Measurements from ENCODE around the gene PAX5. TPM values are rescaled to one million over a fixed set of nuclear protein-coding genes. Genes with fewer than 3 reads are reported as not detected.

The PAX5 gene
- total RNA-seq, 3 donors from 2014 or later = 0.29 to 0.32 TPM; not detected in 1

DNA sequence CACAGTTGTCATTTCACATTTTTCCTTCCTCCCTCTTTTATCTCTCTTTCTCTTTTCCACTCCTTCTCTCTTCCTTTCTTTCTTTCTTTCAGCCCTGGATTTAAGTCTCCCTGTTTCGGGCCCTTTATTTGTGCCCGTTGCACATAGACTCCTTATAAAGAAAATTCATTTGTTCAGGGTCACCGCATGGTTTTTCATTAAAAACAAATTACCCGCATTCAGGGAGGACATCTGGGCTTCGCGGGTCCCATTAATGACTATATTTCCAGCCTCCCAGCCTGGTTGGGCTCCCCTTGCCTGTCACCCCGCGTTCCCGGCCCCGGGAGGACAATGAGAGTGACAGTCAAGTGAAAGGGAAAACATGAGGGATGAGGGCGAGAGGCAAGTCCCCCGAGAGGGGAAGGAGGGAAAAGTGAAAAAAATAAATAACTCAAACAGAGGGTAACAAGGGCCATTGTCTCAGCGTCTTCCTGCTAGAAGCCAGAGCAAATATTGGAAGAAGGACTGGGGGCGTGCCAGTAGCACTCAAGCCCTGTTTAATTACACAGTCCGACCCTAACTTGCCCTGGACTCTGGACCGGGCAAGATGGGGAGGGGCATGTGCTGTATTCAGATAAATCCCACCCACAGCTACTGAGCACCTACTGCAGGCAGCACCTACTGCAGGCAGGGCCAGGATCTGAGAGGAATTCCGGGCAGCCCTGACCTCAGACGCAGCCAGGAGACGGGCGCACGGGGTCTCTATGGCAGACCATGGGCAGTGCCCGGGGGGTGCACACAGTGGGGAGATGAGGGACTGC is 166.2 kb downstream of the PAX5 start:
- peak; percentile 80 to 92 (median 85) for DNase-seq
- no peak overlapping the region for H3K4me3 ChIP-seq
- H3K36me3 ChIP-seq (ENCODE audit: low read depth) = no peaks in the 10 kb centered on the region
- peak; percentile 94 for ATAC-seq
- H3K9me3 ChIP-seq = no peaks in the 10 kb centered on the region
- TF ChIP-seq, protein P1, sequence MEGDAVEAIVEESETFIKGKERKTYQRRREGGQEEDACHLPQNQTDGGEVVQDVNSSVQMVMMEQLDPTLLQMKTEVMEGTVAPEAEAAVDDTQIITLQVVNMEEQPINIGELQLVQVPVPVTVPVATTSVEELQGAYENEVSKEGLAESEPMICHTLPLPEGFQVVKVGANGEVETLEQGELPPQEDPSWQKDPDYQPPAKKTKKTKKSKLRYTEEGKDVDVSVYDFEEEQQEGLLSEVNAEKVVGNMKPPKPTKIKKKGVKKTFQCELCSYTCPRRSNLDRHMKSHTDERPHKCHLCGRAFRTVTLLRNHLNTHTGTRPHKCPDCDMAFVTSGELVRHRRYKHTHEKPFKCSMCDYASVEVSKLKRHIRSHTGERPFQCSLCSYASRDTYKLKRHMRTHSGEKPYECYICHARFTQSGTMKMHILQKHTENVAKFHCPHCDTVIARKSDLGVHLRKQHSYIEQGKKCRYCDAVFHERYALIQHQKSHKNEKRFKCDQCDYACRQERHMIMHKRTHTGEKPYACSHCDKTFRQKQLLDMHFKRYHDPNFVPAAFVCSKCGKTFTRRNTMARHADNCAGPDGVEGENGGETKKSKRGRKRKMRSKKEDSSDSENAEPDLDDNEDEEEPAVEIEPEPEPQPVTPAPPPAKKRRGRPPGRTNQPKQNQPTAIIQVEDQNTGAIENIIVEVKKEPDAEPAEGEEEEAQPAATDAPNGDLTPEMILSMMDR (IDR thresholded peaks at IDR 0.05) = no peak
- H3K4me1 ChIP-seq (ENCODE audit: low read depth) = no peaks in the 10 kb centered on the region
- intact Hi-C loops (cut with DNase I, micrococcal nuclease) = no loop called here

DNA sequence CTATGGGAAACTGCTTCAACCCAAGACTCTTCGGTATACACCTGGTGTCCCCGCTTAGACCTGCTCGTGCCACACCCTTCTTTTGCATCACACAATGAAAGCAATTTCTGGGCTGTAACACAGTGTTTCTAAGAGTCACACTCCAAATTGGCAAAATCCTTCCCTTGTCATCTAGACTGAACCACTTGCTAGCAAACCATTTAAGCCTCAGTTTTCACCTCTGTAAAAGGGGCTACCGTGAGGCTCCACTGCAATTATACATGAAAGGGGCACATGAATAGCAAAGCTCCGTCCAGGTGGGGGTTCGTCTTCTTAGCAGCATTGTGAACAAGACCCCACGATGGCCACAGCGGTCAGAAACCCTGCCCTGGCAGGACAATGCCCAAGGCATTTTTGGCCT is 166.8 kb downstream of the PAX5 start:
- ATAC-seq = no peak

DNA sequence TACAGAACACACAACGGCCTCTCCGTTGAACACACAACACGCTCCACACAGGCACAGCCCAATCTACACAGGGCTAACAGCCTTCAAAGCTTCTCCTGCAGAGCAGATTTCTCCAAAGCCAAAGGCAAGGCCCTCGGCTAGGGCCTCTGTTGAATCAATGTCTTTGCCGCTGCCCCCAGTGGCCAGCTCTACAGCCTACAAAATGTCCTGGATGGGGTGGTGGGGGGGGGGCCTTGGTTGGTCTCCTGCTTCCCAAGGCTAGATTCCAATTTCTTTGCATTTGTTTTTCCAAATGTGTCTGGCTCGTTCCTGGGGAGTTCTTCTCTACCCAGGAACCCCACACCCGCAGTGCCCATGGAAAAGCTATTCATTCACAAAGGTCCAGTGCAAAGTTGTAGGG is 167.2 kb downstream of the PAX5 start:
- Histone ChIP-seq H3K36me3 (ENCODE audit: low read depth) (no peaks in the 10 kb centered on the region), H3K9me3 (no peaks in the 10 kb centered on the region), H3K4me1 (ENCODE audit: low read depth) (no peaks in the 10 kb centered on the region), H3K4me3 (no peak overlapping the region)
- intact Hi-C loops (cut with DNase I, micrococcal nuclease) = no loop called here
- TF ChIP-seq, protein P1 (IDR thresholded peaks at IDR 0.05) = no peak
- DNase-seq (no peak), ATAC-seq (no peak)

More for the DNA sequence above, 166.8 kb downstream of the PAX5 start:
- no peak for DNase-seq
- Histone ChIP-seq H3K4me3 (no peak overlapping the region), H3K36me3 (ENCODE audit: low read depth) (no peaks in the 10 kb centered on the region), H3K4me1 (ENCODE audit: low read depth) (no peaks in the 10 kb centered on the region), H3K9me3 (no peaks in the 10 kb centered on the region)
- intact Hi-C loops (cut with DNase I, micrococcal nuclease) = no loop called here
- TF ChIP-seq, protein P1 (IDR thresholded peaks at IDR 0.05) = no peak

DNA sequence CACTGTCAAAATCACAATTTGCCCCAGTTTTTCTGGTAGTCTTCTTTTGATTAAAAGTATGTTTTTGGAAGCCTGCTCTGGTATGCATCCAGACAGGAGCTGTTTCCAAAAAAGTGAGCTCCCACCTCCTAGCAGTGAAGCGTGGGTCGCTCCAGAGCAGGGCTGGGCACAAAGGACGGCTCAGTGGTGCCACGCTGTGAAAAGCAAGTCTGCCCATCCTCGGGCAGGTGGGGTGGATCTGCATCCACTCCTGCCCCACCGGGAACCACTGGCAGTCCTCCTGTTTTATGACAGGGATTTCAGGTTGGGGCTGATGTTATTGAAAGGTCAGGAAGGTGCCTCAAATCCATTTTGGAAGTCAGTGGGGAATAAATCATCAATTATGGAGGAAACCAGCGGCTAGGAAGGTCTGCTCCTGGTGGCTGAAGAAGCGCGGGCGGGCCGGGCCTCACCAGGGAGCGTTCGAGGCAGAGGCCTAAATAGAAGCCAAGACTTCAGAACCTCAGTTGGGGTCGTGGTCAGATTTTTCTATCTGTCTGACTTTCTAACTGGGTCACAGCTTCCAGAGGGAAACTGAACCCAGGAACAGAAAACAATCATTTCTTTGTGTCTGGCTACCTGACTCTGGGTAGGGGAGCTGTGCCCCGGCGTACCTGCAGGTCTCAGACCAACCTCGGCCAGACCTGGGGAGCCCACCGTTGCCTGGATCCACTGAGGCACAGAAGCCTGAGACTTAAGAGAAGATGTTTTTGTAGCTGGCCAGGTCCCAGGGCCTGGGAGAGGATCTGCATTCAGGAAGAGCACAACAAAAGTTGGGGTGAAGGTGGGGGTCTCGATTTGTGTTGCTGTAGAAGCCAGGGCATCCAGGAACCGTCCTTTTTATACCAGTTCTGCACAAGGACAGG is 168.1 kb downstream of the PAX5 start:
- H3K4me1 ChIP-seq (ENCODE audit: low read depth) = no peaks in the 10 kb centered on the region
- ATAC-seq (no peak), DNase-seq (no peak)
- no peaks in the 10 kb centered on the region for H3K9me3 ChIP-seq
- intact Hi-C loops (cut with DNase I, micrococcal nuclease) = no loop called here
- H3K4me3 ChIP-seq = no peak overlapping the region
- TF ChIP-seq, protein P1 (IDR thresholded peaks at IDR 0.05) = no peak
- H3K36me3 ChIP-seq (ENCODE audit: low read depth) = no peaks in the 10 kb centered on the region

DNA sequence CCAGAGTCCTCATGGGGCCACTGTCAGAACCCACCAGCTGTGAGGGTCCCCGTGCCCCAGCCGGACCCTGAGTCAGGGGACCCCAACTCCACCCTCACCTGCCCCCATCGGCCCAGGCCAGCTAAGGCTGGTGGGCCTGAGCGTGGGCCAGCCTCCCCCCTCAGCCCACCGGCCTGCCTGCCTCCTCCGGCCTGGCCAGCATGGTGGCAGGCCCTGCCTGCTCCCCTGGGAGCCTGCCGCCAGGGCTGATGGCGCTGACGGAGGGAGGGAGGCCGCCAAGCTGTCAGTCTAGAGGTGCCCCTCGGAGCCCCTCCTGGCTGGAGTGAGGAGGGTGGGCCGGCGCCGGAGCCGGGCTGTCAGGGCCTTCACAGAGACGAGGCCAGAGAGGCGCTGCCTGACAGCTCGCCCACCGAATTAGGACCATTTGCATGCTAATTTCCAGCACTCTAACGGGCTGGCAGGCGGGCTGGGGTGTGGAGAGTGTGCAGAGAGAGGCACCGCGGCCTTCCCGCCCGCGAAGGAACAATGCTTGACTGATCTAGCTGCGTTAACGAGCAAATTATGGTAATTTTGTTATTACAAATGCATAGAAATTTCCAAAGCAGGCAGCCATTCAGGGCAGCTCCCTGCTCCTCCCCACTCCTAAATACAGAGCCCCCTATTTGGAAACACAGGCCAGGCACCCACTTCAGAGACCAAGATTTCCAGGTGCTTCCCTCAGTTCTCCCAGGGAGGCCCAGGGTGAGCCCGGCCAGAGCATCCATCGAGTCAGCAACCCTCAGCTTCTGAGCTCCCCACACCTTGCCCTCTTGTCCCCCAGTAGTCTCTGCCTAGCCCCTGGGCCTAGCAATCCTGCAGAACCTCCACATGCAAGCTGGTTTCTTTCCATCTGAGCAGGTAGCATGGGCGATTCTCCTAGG is 169.3 kb downstream of the PAX5 start:
- ATAC-seq (no peak), DNase-seq (no peak)
- Histone ChIP-seq H3K4me1 (ENCODE audit: low read depth) (no peaks in the 10 kb centered on the region), H3K9me3 (no peaks in the 10 kb centered on the region), H3K4me3 (no peak overlapping the region), H3K36me3 (ENCODE audit: low read depth) (no peaks in the 10 kb centered on the region)
- intact Hi-C loops (cut with DNase I, micrococcal nuclease) = no loop called here
- TF ChIP-seq, protein P1 (IDR thresholded peaks at IDR 0.05) = no peak

Measured in mucosa of descending colon (tissue), 3 donors.